Myometrial cell (primary cell): ENCODE data around the gene GP2. TPM values are rescaled to one million over a fixed set of nuclear protein-coding genes. Genes with fewer than 3 reads are reported as not detected.

Source experiments
- total RNA-seq: library from RNA; depleted of rRNA; stranded (reverse); fragments of >200 nt; gene quantifications from 2 replicates; pipeline ENCODE4 v1.2.3, GENCODE V29; 2015

The GP2 gene
- not detected in 2 replicates for total RNA-seq

GRCh38 chr16:20327444-20328041 is at the start of gene GP2:
Gene GP2, minus strand, starts transcription at chr16:20327513. Its CDS starts 1,082 bp downstream, at chr16:20326431.

GRCh38 chr16:20352615-20353014 is 25.3 kb upstream of the GP2 start, which contains the start of gene UMOD:
Gene UMOD, minus strand, starts transcription at chr16:20352715. Its CDS starts 1,978 bp downstream, at chr16:20350737.

Other genes with a start within 250 kb of the GP2 start
- gene UMOD, start 25.2 kb upstream of the GP2 start, total RNA-seq = not detected in 2 replicates
- not detected in 2 replicates for gene PDILT, start 77.2 kb upstream of the GP2 start, total RNA-seq
- not detected in 2 replicates for gene ACSM5, start 82.0 kb upstream of the GP2 start, total RNA-seq
- not detected in 2 replicates for gene ACSM2A, start 124.0 kb upstream of the GP2 start, total RNA-seq
- gene ACSM2B, start 248.9 kb upstream of the GP2 start, total RNA-seq = not detected in 2 replicates